DMS153 treated with DMSO at 0.1 percent for 48 hours (cell line): Measurements from ENCODE around the gene PDS5B.

Experiments used
- DNase-seq: peaks from one replicate; lab custom pipeline; 2025; ENCODE audit not compliant: unreplicated experiment; lab: John Stamatoyannopoulos, UW

Gene PDS5B

DNA sequence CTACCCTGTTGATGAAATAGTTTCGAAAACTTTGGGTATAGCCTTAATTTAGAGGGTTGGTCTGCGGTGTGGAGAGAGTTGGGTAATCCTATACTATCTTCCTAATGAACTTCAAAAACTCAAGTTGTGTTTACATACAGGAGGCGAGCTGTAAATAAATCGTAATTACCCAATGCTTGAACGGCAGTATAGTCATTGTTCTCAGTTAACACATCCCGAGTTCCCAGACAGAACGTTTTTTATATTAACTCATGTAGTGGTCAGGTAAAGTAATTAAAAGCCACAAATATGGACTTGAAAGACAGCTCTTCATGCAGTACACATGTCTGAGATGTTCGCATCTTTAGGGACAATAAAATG, 1.5 kb downstream of the PDS5B start:
- no peak for DNase-seq

DNA sequence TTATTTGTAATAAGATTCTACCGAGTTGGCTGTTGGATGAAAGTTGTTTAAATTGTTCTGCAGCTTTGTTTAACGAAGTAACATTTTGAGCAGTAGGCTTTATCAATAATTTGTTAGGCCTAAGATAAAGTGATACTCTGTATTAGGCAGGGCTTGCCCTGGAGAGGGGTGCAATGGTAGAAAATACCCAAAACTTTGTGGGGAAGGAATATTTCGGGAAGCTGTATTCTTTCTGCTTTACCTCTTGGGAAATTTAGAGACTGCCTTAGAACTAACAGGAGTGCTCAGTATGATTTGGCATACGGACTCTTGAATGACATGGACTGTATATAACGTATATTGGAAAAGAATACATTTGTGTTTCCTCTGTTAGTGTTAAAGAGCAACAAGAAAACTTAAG, 2.5 kb downstream of the PDS5B start:
- no peak for DNase-seq

DNA sequence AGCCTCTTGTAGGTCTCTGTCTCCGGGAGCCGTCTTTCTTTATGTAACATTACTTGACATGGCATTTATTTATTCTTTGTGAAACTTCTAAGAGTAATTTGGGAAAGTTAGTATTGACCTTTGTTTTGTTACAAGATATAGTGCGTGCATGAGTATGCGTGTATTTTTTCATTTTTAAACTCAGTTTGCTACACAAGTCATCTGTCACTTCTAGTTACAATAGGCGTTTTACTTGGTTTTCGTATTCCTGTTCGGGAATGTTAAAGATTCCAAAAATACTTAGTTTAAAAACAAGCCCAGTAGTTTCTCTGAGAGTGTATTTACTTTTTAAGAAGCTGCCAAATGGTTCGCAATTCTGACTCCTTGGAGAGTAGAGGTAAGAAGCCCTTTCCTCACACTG, 3.2 kb downstream of the PDS5B start:
- DNase-seq = no peak

DNA sequence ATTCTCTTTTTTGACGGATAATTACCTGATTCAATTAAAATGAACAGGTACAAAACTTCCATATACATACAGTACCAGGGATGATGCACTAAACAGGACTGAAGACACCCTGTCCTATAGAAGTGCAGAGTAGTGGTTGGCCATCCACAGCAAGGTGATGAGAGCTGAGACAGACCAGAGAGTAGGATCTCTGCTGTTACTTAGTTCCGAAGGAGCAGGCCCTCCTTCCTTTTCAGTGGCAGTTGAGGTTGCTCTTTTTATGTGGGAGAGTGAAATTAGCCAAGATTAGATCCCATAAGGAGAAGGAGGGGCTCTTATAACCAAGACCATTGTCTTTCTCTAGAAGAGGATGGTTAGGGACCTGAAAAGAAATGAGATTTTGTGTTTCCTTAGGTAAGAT, 4.0 kb downstream of the PDS5B start:
- DNase-seq = no peak

DNA sequence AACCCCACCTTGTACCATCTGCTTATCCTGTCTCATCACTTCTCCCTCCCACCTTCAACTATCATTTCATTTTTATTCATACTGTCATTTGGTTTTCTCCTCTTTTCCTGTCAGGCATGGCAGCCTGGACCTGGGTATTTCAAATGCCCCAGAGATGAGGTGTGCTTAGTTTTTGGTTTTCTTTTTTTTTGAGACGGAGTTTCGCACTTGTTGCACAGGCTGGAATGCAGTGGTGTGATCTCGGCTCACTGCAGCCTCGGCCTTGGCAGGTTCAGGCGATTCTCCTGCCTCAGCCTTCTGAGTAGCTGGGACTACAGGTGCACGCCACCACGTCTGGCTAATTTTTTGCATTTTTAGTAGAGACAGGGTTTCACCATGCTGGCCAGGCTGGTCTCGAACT, 5.8 kb downstream of the PDS5B start:
- no peak for DNase-seq

DNA sequence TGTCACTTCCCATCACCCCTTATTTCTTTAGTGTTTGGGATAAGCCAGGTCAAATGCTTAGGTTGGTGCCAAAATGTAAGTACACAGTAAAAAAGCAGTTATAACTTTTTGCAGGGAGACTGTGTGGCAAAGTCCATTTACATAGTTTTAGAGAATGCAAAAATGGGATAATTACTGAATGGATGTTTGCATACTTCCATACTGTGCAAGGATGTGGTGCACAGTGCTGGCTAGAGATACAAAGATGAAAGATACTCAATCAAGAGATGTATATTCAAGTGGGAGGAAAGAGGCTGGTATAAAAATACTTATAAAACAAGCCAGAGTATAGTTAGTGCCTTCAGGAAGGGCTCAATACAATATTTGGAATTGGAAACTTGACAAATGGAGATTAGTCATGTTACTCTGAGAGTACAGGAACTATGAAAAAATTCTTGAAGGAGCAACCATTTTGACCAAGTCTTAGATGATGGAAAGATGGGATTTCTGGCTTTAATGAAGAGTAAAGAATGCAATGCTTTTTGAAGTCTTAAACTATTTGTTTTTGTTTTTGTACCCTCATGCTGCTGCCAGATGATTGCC, 8.0 kb downstream of the PDS5B start:
- no peak for DNase-seq

DNA sequence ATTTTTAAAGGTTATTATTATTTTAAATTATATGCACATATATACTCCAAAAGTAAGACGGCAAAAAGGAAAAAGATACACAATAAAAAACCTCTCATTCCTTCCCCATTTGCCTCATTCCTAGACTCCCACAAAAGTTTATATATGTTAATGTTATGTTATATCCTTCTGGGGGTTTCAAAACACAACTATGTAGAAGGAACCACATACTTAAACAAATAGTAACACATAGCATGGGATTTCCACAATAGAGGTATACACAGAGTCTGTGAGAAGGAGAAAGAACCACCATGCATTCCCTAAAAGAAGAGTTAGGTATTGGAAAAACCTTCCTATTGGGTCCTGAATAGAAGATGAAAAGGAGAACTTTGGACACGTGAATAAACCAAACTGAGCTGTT, 9.1 kb downstream of the PDS5B start:
- no peak for DNase-seq

DNA sequence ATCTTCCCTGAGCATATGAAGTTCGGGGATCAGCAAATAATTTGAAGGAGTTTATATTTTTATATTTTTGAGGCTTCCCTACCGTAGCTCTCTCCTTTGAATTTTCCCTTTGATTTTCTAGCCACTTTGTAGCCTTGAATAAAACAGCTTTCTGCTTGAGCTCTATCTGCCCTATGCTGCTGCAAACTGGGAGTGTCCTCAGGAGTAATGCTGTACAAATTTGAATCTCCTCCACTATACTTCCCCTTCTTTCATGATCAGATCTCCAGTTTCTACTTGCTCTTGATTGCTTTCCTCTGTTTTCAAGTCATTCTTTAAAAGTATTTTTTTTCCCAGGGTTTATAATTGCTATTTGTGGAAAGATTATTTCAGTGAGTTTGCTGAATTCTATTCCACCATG, 14.6 kb downstream of the PDS5B start:
- no peak for DNase-seq

DNA sequence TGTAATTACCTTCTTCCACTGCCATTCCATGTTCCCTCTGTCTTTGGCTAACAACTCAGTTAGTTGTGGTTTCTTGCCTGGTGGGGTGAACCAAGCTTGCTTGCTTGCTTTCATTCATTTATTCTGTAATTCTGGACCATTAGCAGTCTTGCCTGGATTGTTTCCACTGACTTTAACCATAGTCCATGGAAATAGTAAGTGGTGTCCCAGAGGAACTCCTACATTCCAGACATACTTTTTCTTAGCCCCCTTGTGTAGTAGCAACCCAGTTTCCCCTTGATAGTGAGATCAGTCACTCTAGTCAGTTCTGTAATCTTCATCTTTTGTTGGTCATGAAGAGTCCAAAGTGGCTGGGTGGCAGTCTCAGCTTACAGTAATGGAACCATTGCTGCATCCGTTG, 23.2 kb downstream of the PDS5B start:
- no peak for DNase-seq

DNA sequence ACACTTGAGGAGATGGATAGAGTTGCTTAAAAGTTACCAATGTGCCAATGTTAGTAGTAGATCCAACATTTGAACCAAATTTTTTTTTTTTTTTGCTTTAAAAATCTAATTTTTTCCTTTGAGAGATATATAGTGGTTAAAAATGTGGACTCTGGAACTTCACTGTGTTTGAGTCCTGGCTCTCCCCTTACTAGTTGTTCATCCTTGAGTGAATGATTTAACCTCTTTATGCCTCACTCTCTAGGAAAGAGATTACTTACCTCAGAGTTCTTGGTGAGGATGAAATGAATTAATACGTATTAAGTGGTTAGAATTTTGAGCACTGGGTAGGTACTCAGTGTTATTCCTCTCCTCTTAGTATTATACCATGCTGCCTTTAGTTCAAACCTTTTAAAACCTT, 24.3 kb downstream of the PDS5B start:
- no peak for DNase-seq

DNA sequence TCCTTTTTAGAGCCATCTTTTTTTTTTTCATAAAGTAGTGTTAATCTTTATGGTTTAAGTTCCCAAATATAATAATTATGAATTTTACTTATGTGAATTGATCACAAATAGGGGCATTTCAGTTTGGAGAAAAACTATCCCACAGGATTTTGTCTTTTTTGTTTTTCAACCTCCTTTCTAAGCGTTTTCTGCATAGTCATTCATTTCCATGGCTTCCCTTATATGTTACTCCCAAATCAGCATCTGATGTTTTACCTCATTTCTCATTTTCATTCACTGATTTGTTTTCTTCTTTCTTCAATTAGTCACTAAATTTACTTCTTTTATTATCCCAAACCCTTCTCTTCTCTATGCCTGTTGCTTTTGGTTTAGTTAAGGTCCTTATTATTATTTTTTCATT, 24.7 kb downstream of the PDS5B start:
- DNase-seq = no peak

DNA sequence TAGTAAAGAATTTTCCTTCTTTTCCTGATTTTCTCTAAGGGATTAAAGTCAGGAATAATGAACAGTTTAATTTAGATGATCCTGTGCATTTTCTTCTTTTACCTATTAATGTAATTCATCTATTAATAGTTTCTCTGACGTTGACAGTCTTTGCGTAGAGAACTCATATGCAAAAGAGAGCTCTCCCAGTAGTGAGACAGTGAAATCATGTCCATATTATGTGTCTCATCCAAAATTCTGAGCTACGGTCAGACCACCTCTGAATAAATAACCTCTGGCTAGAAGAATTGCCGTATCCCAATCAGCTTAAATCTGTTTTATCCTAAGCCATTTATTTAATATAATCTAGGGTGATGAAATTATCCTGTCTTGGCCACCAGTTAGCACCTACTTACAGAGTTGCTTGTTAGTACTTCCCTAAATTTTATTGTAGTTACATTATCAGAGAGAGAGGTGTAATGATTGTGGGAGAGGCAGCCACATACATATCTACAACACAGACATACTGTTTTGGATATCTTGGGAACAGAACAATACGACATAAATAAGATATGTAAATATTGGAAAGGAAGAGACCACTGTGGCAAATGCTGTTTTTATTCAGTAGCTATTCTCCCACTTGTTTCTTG, 30.7 kb downstream of the PDS5B start:
- no peak for DNase-seq

DNA sequence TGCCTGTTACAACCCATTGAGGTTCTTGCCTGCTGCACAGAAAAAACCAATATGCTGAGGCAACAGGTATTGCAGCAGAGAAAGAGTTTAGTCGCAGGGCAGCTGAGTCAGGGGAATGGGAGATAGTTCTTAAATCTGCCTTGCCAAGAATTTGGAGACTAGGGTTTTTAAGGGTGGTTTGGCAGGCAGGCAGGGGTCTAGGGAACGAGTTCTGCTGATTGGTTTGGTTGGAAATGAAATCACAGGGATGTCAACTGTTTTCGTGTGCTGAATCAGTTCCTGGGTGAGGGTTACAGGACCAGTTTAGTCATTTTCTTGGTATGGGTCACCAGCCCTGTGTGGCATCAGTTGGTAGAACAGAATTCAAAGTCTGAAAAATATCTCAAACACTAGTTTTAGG, 36.6 kb downstream of the PDS5B start:
- DNase-seq = no peak

DNA sequence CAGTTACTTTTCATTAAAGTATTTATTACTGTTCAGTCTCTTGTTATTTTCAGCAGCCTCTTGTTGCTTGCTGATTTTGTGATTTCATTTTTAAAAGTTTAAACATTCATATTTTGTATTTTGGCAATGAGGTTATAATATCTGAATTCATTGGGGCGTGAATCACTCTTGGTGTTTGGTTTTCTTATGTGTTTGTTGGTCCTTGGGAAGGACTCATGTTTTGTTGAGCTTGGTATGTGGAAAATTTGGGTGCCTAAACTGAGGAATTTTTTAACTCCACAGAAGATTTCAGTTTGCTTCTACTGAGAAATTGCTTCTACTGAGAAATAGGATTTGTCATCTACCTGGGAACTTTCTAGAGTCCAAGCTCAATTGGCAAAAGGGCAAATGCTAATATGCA, 38.2 kb downstream of the PDS5B start:
- DNase-seq = no peak

DNA sequence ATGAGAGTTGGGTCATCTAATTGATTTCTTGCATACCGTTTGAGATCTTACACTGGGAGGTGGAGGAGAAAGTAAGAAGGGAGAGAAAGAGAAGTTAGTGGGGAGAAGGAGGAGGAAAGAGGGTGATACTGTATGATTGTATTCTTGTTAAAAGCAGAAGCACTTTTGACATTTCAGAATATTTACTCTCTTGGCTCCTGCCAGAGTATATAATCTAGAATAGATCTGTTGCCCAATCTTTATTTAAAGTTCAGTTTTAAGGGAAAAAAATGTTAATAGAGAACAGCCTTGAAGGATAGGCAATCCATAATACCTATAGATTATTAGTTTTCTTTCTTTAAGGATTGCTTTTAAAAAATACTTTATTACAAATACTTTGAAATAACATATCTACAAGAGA, 41.5 kb downstream of the PDS5B start:
- DNase-seq = no peak

DNA sequence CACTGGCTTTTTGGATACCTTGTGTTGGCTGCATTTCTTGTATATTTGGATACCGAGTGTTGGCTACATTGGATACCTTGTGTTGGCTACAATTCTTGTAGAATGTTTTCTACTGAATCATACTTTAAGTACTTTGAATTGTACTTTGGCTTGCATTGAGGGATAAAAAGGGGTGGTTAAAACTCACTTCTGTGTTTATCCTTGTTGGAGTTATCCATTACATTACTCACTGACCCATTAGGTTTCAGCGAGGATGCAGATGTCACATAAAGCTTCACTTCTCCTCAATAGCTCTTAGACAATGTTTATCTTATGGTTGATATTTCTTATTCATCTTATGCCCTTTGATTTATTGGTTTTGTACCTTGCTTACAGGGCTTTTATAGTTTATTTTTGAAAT, 43.1 kb downstream of the PDS5B start:
- no peak for DNase-seq

DNA sequence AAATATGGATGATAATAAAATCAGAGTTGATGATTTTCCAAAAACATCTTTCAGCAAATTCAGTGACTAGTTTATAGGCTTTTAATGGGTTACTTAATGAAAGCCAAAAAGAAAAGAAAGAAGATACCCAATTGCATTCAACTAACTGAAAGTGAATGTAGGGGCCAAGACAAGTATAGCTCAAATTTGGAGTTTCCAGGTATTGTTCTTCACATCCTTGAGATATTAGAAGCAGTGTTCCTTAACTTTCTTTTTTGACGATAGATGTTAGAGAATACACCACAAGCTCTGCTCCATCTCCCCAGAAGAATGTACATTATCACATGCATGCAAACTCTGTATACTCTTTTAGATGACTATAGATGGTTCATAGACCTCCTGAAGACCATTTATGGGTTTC, 43.6 kb downstream of the PDS5B start:
- DNase-seq = no peak

DNA sequence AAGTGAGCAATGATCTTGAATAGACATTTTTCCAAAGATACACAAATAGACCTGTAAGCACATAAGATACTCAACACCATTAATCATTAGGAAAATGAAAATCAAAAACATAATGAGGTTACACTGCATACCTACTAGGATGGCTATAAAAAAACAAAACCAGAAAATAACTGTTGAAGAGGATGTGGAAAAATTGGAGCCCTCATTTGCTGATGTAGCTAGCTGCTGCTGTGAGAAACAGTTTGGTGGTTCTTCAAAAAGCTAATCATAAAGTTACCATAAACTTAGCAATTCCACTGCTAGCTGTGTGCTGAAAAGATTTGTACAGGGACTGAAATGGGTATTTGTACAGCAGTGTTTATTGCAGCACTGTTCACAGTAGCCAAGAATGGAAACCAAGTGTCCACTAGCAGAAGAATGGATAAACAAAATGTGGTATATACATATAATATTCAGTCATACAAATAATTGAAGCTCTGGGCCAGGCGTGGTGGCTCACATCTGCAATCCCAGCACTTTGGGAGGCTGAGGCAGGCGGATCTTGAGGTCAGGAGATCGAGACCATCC, 46.2 kb downstream of the PDS5B start:
- no peak for DNase-seq

DNA sequence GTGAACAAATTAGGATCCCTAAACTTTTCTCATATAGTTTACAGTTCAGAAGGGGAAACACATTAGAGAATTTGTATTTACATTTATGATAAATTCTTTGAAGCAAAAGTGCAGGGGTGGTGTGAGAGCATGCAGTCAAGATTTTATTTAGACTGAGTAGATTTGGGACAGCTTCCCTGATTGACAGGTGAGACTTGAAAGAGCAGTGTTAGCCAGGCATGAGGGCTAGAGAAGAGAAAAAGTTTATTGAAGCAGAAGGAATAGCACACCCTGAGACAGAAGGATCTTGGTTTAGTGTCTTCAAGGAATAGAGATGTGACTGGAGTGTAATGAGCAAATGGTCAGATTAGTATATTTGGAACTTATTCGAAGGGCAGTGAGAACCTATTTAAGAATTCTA, 50.5 kb downstream of the PDS5B start:
- no peak for DNase-seq

DNA sequence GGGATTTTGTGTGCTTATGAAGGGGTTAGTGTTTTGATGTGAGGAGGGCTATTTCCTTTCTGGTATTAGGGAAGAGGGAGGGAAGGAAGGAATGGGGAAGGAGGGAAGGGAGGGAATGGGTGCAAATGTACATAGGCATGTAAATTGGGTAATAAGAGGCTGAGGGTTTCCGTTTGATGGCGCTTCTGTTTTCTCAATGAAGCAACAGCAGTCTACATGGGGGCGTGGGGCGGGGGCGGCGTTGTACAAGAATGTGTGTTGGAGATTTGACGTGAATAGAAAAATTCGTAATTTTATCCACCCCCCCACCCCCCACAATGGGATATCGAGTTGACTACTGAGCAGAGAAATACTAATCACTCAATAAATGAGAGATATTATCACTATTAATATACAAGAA, 52.5 kb downstream of the PDS5B start:
- no peak for DNase-seq

DNA sequence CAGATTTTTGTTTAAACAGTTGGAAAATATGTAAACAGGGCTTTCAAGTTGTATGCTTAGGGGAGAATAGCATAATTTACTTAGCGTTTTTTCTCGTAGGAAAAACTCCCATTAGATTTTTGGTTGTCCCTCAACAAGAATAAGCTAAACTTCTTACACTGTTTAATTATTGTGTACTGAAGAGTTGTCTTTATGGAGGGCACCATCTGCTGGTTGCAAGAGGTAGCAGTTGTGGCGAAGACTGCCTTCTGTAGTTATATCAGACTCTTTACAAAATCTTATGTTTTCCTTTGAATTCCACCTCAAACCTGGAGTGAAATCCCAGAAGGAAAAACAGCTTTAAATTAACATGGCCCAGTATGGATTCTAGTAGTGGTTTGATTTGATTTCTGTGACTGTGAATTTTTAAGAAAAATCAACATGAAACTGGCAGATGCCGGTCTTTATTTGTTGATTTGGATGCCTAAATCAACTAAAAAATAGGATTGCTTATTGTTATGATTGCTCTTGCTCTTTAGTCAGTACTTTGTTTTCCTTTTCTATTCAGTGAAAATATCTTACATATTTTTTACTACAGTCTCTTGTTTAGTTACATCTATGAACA, 53.4 kb downstream of the PDS5B start:
- DNase-seq = peak; percentile 5

DNA sequence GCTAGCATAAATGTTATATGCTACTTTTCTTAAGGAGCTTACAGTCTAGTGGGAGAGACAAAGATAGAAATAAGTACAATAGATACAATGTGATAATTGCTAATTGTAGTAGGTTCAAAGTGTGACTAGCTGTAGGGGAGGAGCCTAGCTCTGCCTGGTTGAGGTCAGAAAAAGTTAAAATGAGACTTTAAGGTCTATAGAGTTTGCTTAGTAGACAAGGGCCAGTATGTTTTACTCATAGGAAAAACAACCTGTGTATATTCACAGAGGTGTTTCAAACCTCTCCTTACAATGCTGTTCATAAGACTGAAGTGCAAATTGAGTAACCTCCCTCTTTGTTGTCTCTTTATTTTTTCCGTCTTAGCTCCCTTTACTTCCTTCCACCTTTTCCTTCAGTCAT, 56.1 kb downstream of the PDS5B start:
- no peak for DNase-seq

DNA sequence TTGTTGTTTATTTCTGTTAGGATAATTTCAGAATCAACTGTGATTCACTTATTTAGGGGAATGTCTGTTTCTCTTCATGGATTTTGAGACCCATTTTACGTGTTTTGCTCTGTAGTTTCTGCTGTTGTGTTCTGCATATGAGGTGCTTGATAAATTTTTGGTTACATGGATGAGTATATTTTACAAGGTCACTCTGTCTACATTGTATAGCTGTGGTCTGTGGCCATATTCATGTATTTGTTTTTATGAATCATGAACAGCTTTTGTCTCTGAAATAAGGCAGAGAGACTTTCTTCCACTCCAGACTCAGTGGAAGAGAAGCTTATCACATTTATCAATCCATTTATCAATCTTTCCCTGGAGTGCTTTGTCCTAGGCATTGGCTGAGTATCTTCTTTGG, 56.6 kb downstream of the PDS5B start:
- DNase-seq = no peak
